ENCODE data around the gene SHH. TPM values are rescaled to one million over a fixed set of nuclear protein-coding genes. Genes with fewer than 3 reads are reported as not detected.

Gene SHH
- polyA plus RNA-seq, 4 donors = 0.27 to 8.3 (median 1.3) TPM

DNA sequence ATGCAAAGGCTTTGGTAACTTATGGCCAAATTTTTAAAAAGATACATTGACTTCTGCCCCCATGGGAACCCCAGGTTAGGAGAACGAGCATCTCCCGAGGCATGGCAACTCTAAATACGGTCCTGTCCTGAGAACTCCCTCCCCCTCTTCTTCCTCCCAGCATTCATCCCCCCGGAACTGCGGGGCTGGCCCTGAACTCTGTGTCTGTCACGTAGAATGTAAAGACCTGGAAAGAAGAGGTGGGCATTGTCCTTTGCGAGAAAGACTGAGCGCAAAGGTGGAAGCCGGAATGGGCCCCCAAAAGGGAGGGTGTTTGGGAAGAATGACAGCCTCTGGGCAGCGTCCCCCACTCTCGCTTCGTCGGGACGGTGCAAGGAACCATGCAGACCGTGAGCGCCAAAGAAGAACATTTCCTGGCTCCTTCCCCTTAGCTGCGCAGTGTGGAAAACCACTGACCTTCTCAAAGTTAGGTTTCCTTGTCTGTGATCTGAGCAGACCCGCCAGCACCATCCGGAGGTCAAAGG is 21.0 kb downstream of the SHH start:
- WGBS, 3 donors = 80 to 83% (median 83%) methylated on average over 19 of the region's 19 CpGs
- FAIRE-seq (no peak), DNase-seq (no peak)
- Histone ChIP-seq H3K9me3 (ENCODE audit: control insufficient read depth in 2 of 2, insufficient read depth in 1 of 2, low read depth in 1 of 2, low read length in 1 of 2) (peaks cover 0 to 2% of the 10 kb centered on the region in 2 donors), H3K27ac (ENCODE audit: low read depth in 1 of 3, low read length in 2 of 3) (no peak overlapping the region), H3K36me3 (ENCODE audit: control insufficient read depth in 3 of 3, insufficient read depth in 2 of 3, low read depth in 1 of 3, low read length in 3 of 3) (no peaks in the 10 kb centered on the region), H3K4me1 (ENCODE audit: control insufficient read depth in 3 of 3, insufficient read depth in 2 of 3, low read depth in 1 of 3, low read length in 2 of 3) (peaks cover 0 to 2% (median 0%) of the 10 kb centered on the region in 3 donors), H3K27me3 (ENCODE audit: control insufficient read depth in 3 of 3, insufficient read depth in 3 of 3, low read length in 3 of 3) (peaks cover 0 to 15% (median 4%) of the 10 kb centered on the region in 3 donors), H3K4me3 (ENCODE audit: low read depth in 1 of 3, low read length in 3 of 3) (no peak overlapping the region)

DNA sequence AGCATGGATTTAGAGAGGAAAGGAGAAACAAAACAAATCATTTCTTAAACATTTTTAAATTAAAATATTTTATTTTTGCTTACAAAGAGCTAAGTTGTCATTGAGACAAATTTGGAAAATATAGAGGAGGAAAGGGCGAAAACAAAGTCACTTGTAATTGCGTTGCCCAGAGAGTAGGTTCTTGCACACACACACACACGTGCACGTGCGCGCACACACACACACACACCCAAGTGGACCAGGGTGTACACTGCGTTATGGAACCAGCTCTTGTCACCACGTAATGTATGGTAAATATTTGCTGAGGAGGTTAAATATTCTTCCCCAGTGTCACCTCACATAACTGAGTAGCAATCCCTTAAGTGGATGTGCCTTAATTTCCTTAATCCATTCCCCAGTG is 21.6 kb downstream of the SHH start:
- no peak overlapping the region for H3K4me3 ChIP-seq (ENCODE audit: low read depth in 1 of 3, low read length in 3 of 3)
- no peak overlapping the region for H3K27ac ChIP-seq (ENCODE audit: low read depth in 1 of 3, low read length in 2 of 3)
- H3K27me3 ChIP-seq (ENCODE audit: control insufficient read depth in 3 of 3, insufficient read depth in 3 of 3, low read length in 3 of 3) = peaks cover 0 to 9% (median 3%) of the 10 kb centered on the region in 3 donors
- no peaks in the 10 kb centered on the region for H3K36me3 ChIP-seq (ENCODE audit: control insufficient read depth in 3 of 3, insufficient read depth in 2 of 3, low read depth in 1 of 3, low read length in 3 of 3)
- H3K4me1 ChIP-seq (ENCODE audit: control insufficient read depth in 3 of 3, insufficient read depth in 2 of 3, low read depth in 1 of 3, low read length in 2 of 3) = peaks cover 0 to 2% (median 0%) of the 10 kb centered on the region in 3 donors
- DNase-seq (no peak), FAIRE-seq (no peak)
- 55 to 61% (median 58%) methylated on average over 8 of the region's 8 CpGs for WGBS, 3 donors
- H3K9me3 ChIP-seq (ENCODE audit: control insufficient read depth in 2 of 2, insufficient read depth in 1 of 2, low read depth in 1 of 2, low read length in 1 of 2) = peaks cover 0 to 3% of the 10 kb centered on the region in 2 donors

DNA sequence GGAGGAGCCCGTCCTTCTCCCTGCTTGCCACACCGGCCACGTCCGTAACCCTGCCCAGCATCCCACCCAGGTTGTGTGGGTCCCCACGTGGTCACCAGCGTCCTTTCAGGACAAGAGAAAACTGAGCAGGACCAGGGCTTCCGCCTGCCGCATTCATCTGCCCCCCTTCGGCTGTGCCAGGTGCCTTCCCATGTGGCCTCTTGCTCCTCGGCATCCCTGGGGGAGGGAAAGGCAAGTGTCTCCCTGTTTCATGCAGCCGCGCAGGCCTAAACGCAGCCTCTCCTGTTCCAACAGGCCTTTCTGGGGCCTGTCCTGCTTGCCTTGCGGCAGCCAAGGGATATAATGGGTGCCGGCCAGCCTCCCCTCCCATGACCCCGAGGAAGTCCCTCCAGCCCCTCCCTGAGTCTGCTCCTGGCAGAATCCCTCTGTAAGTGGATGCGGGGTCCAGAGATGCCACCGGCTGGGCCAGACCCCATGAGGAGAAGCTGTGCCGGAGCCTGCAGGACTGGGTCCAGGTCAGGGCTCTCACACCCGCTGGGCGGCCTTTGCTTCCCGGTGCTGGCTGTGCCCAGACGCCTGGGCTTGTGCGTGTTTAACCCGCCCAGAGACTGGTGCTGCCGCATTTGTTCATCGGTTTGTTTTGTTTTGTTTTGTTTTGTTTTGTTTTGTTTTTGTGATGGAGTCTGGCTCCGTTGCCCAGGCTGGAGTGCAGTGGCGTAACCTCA is 23.1 kb downstream of the SHH start:
- WGBS, 3 donors = 82 to 87% (median 87%) methylated on average over 28 to 29 of the region's 29 CpGs
- no peak for FAIRE-seq
- peaks cover 0 to 2% (median 0%) of the 10 kb centered on the region in 3 donors for H3K4me1 ChIP-seq (ENCODE audit: control insufficient read depth in 3 of 3, insufficient read depth in 2 of 3, low read depth in 1 of 3, low read length in 2 of 3)

DNA sequence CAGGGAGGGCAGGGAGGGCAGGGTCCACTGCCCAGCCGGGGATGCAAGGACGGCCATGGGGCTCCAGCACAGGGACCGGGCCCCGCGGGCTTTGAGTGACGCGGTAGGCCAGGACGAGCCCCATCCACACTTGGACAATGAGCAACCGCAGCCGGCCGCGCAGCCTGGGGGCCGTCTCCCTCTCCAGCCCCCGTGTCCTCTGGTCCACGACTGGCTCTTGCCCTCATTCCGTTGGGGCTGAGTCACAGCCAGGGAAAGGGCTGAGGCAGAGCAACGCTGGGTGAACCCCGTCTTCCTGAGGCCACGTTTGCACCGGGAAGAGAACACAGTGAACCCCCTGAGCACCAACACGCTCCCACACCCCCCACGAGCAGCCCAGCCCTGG is 23.7 kb downstream of the SHH start:
- peaks cover 0 to 13% (median 2%) of the 10 kb centered on the region in 3 donors for H3K36me3 ChIP-seq (ENCODE audit: control insufficient read depth in 3 of 3, insufficient read depth in 2 of 3, low read depth in 1 of 3, low read length in 3 of 3)
- no peak overlapping the region for H3K27ac ChIP-seq (ENCODE audit: low read depth in 1 of 3, low read length in 2 of 3)
- DNase-seq (no peak), FAIRE-seq (no peak)
- H3K9me3 ChIP-seq (ENCODE audit: control insufficient read depth in 2 of 2, insufficient read depth in 1 of 2, low read depth in 1 of 2, low read length in 1 of 2) = peaks cover 0 to 5% of the 10 kb centered on the region in 2 donors
- 76 to 89% (median 84%) methylated on average over 16 to 22 of the region's 22 CpGs for WGBS, 3 donors
- peaks cover 0 to 2% (median 0%) of the 10 kb centered on the region in 3 donors for H3K4me1 ChIP-seq (ENCODE audit: control insufficient read depth in 3 of 3, insufficient read depth in 2 of 3, low read depth in 1 of 3, low read length in 2 of 3)
- peaks cover 0 to 9% (median 0%) of the 10 kb centered on the region in 3 donors for H3K27me3 ChIP-seq (ENCODE audit: control insufficient read depth in 3 of 3, insufficient read depth in 3 of 3, low read length in 3 of 3)
- H3K4me3 ChIP-seq (ENCODE audit: low read depth in 1 of 3, low read length in 3 of 3) = no peak overlapping the region

More for the DNA sequence above, 23.1 kb downstream of the SHH start:
- Histone ChIP-seq H3K9me3 (ENCODE audit: control insufficient read depth in 2 of 2, insufficient read depth in 1 of 2, low read depth in 1 of 2, low read length in 1 of 2) (peaks cover 0 to 5% of the 10 kb centered on the region in 2 donors), H3K4me3 (ENCODE audit: low read depth in 1 of 3, low read length in 3 of 3) (no peak overlapping the region), H3K27ac (ENCODE audit: low read depth in 1 of 3, low read length in 2 of 3) (no peak overlapping the region), H3K27me3 (ENCODE audit: control insufficient read depth in 3 of 3, insufficient read depth in 3 of 3, low read length in 3 of 3) (peaks cover 0 to 9% (median 0%) of the 10 kb centered on the region in 3 donors), H3K36me3 (ENCODE audit: control insufficient read depth in 3 of 3, insufficient read depth in 2 of 3, low read depth in 1 of 3, low read length in 3 of 3) (peaks cover 0 to 8% (median 2%) of the 10 kb centered on the region in 3 donors)
- DNase-seq = no peak

DNA sequence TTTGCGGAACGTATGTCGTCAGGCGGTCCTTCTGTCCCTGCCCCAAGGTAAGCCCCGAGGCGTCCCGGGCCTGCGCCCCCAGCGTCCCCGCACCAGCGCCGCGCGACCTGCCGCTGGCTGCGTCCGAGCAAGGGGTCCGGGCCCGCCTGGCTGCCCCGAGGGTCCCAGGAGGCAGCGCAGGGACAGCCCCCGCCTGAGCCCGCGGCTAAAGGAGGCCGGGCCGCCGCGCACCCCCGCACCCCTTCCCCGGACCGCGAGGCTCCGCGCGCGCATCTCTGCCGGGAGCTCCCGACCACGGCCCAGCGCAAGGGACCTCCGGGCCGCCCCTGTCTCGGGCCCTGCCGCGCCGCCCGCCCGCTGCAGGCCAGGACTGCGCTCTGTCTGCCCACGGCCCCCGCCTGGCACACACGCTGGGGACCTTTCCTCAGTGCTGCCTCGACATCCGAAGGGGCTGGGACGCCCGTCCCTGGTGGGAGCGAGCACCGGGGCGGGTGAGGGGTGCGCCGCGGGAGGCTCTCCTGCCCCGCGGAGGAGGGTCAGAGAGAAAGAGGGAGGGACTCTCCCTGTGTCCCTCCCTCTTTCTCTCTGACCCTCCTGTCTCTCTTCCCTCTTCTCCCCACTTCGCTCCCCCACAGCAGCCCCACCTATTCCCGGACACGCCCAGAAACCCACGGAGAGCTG is 25.0 kb downstream of the SHH start:
- H3K36me3 ChIP-seq (ENCODE audit: control insufficient read depth in 3 of 3, insufficient read depth in 2 of 3, low read depth in 1 of 3, low read length in 3 of 3) = peaks cover 0 to 23% (median 6%) of the 10 kb centered on the region in 3 donors
- peaks cover 0 to 5% of the 10 kb centered on the region in 2 donors for H3K9me3 ChIP-seq (ENCODE audit: control insufficient read depth in 2 of 2, insufficient read depth in 1 of 2, low read depth in 1 of 2, low read length in 1 of 2)
- no peak overlapping the region for H3K27ac ChIP-seq (ENCODE audit: low read depth in 1 of 3, low read length in 2 of 3)
- peak in 1 of 2 donors; percentile 35 for DNase-seq
- WGBS, 3 donors = 2 to 9% (median 6%) methylated on average over 50 to 68 of the region's 68 CpGs
- H3K4me1 ChIP-seq (ENCODE audit: control insufficient read depth in 3 of 3, insufficient read depth in 2 of 3, low read depth in 1 of 3, low read length in 2 of 3) = peaks cover 0 to 2% (median 0%) of the 10 kb centered on the region in 3 donors
- peaks cover 0 to 9% (median 0%) of the 10 kb centered on the region in 3 donors for H3K27me3 ChIP-seq (ENCODE audit: control insufficient read depth in 3 of 3, insufficient read depth in 3 of 3, low read length in 3 of 3)
- H3K4me3 ChIP-seq (ENCODE audit: low read depth in 1 of 3, low read length in 3 of 3) = peak overlapping the region in 2 of 3 donors; percentile 13 to 15
- FAIRE-seq = no peak

DNA sequence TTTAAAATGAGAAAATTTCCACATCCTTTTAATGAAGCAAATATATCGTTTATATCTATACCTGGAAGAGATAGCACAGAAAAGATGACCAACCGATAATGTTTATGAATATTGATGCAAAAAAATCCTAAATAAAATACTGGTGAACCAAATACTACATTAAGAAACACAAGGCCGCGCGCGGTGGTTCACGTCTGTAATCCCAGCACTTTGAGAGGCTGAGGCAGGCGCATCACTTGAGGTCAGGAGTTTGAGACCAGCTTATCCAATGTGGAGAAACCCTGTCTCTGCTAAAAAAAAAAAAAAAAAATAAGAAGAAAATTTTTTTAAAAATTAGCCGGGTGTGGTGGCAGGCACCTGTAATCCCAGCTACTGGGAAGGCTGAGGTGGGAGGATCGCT is 25.8 kb downstream of the SHH start:
- H3K27me3 ChIP-seq (ENCODE audit: control insufficient read depth in 3 of 3, insufficient read depth in 3 of 3, low read length in 3 of 3) = peaks cover 0 to 9% (median 0%) of the 10 kb centered on the region in 3 donors
- H3K4me1 ChIP-seq (ENCODE audit: control insufficient read depth in 3 of 3, insufficient read depth in 2 of 3, low read depth in 1 of 3, low read length in 2 of 3) = peaks cover 0 to 2% (median 0%) of the 10 kb centered on the region in 3 donors
- H3K36me3 ChIP-seq (ENCODE audit: control insufficient read depth in 3 of 3, insufficient read depth in 2 of 3, low read depth in 1 of 3, low read length in 3 of 3) = peaks cover under 1 to 27% (median 9%) of the 10 kb centered on the region in 3 donors
- H3K27ac ChIP-seq (ENCODE audit: low read depth in 1 of 3, low read length in 2 of 3) = no peak overlapping the region
- H3K4me3 ChIP-seq (ENCODE audit: low read depth in 1 of 3, low read length in 3 of 3) = no peak overlapping the region
- 85 to 91% (median 89%) methylated on average over 10 of the region's 10 CpGs for WGBS, 3 donors
- peaks cover 0 to 5% of the 10 kb centered on the region in 2 donors for H3K9me3 ChIP-seq (ENCODE audit: control insufficient read depth in 2 of 2, insufficient read depth in 1 of 2, low read depth in 1 of 2, low read length in 1 of 2)
- no peak for FAIRE-seq
- DNase-seq = no peak

DNA sequence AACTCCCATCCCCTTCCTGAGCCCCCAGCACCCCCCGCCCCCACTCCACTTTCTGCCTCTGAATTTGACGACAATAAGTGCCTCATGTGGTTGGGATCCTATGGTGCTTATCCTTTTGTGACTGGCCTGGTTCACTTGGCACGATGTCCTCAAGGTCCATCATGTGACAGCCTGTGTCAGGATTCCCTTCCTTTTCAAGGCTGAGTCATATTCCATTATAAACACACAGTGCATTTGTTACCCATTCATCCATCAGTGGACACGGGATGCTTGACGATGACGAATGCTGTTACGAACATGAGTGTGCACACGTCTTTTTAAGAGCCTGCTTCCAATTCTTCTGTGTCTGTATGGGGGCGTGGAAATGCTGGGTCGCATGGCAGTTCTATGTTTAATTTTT is 26.7 kb downstream of the SHH start:
- no peak for FAIRE-seq

DNA sequence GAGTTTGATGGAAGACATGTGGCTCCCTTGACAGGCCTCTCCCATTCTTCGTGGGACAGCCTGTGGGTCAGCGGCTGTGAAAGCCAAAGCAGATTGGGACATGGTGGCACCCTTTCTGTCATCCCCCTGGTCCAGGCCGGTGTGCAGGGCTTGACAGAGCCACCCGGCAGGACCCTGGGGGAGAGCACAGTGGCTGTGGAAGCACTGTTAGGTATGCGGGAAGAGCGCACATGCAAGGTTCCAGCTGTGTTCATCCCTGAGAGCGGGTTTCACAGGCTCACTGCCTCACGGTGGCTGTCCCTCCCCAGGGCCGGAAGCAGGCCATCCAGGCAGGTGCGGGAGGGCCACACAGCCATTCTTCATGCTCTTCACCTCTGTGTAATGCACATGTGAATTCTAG is 29.8 kb downstream of the SHH start:
- Histone ChIP-seq H3K4me1 (ENCODE audit: control insufficient read depth in 3 of 3, insufficient read depth in 2 of 3, low read depth in 1 of 3, low read length in 2 of 3) (peaks cover 0 to 2% (median 0%) of the 10 kb centered on the region in 3 donors), H3K4me3 (ENCODE audit: low read depth in 1 of 3, low read length in 3 of 3) (no peak overlapping the region), H3K36me3 (ENCODE audit: control insufficient read depth in 3 of 3, insufficient read depth in 2 of 3, low read depth in 1 of 3, low read length in 3 of 3) (peaks cover 8 to 54% (median 25%) of the 10 kb centered on the region in 3 donors), H3K27ac (ENCODE audit: low read depth in 1 of 3, low read length in 2 of 3) (no peak overlapping the region), H3K27me3 (ENCODE audit: control insufficient read depth in 3 of 3, insufficient read depth in 3 of 3, low read length in 3 of 3) (peaks cover 0 to 3% (median 0%) of the 10 kb centered on the region in 3 donors), H3K9me3 (ENCODE audit: control insufficient read depth in 2 of 2, insufficient read depth in 1 of 2, low read depth in 1 of 2, low read length in 1 of 2) (peaks cover 0 to 3% of the 10 kb centered on the region in 2 donors)
- FAIRE-seq (no peak), DNase-seq (no peak)
- WGBS, 3 donors = 91 to 96% (median 93%) methylated on average over 10 of the region's 10 CpGs

More for the DNA sequence above, 26.7 kb downstream of the SHH start:
- Histone ChIP-seq H3K4me3 (ENCODE audit: low read depth in 1 of 3, low read length in 3 of 3) (no peak overlapping the region), H3K4me1 (ENCODE audit: control insufficient read depth in 3 of 3, insufficient read depth in 2 of 3, low read depth in 1 of 3, low read length in 2 of 3) (peaks cover 0 to 2% (median 0%) of the 10 kb centered on the region in 3 donors), H3K27me3 (ENCODE audit: control insufficient read depth in 3 of 3, insufficient read depth in 3 of 3, low read length in 3 of 3) (peaks cover 0 to 9% (median 0%) of the 10 kb centered on the region in 3 donors), H3K36me3 (ENCODE audit: control insufficient read depth in 3 of 3, insufficient read depth in 2 of 3, low read depth in 1 of 3, low read length in 3 of 3) (peaks cover 3 to 35% (median 18%) of the 10 kb centered on the region in 3 donors), H3K9me3 (ENCODE audit: control insufficient read depth in 2 of 2, insufficient read depth in 1 of 2, low read depth in 1 of 2, low read length in 1 of 2) (peaks cover 0 to 3% of the 10 kb centered on the region in 2 donors), H3K27ac (ENCODE audit: low read depth in 1 of 3, low read length in 2 of 3) (no peak overlapping the region)
- no peak for DNase-seq
- WGBS, 3 donors = 92 to 94% (median 93%) methylated on average over 10 of the region's 10 CpGs
